GM19351 (cell line): ENCODE data around the gene PIP4K2A.
A peak's percentile ranks its signal among the peaks of the same experiment; 100 is the strongest.

ENCODE experiments used
- ATAC-seq: cut with Tn5 transposase; IDR thresholded peaks from one replicate; pipeline ENCODE4 v1.9.1; 2021; ENCODE audit warnings: mild to moderate bottlenecking, moderate library complexity; ENCODE audit not compliant: unreplicated experiment

Gene PIP4K2A

GRCh38 chr10:22643775-22644174 lies 70.6 kb downstream of the PIP4K2A start:
- no peak for ATAC-seq

- ATAC-seq = no peak
Measured at GRCh38 chr10:22643116-22643515, 71.3 kb downstream of the PIP4K2A start.

- no peak for ATAC-seq
Measured at GRCh38 chr10:22641743-22642142, 72.6 kb downstream of the PIP4K2A start.

GRCh38 chr10:22640359-22640758 lies 74.0 kb downstream of the PIP4K2A start:
- no peak for ATAC-seq

GRCh38 chr10:22638863-22639262 lies 75.5 kb downstream of the PIP4K2A start:
- no peak for ATAC-seq

GRCh38 chr10:22637491-22637890 lies 76.9 kb downstream of the PIP4K2A start:
- ATAC-seq = peak; percentile 54

- peak; percentile 37 for ATAC-seq
Measured at GRCh38 chr10:22635650-22636049, 78.7 kb downstream of the PIP4K2A start.

- ATAC-seq = no peak
Measured at GRCh38 chr10:22634606-22635459, 79.5 kb downstream of the PIP4K2A start.

GRCh38 chr10:22634093-22634492 lies 80.3 kb downstream of the PIP4K2A start:
- ATAC-seq = no peak

GRCh38 chr10:22633528-22633927 lies 80.8 kb downstream of the PIP4K2A start:
- ATAC-seq = no peak

- no peak for ATAC-seq
Measured at GRCh38 chr10:22633106-22633505, 81.3 kb downstream of the PIP4K2A start.

- no peak for ATAC-seq
Measured at GRCh38 chr10:22631646-22632278, 82.6 kb downstream of the PIP4K2A start.

- ATAC-seq = no peak
Measured at GRCh38 chr10:22631185-22631584, 83.2 kb downstream of the PIP4K2A start.

GRCh38 chr10:22630234-22631174 lies 83.9 kb downstream of the PIP4K2A start:
- peak; percentile 86 for ATAC-seq

- peak; percentile 29 for ATAC-seq
Measured at GRCh38 chr10:22629852-22630233, 84.5 kb downstream of the PIP4K2A start.

- no peak for ATAC-seq
Measured at GRCh38 chr10:22629126-22629525, 85.3 kb downstream of the PIP4K2A start.

GRCh38 chr10:22628309-22628708 lies 86.1 kb downstream of the PIP4K2A start:
- no peak for ATAC-seq

- no peak for ATAC-seq
Measured at GRCh38 chr10:22626784-22627183, 87.6 kb downstream of the PIP4K2A start.

GRCh38 chr10:22625516-22626290 lies 88.7 kb downstream of the PIP4K2A start:
- ATAC-seq = no peak

GRCh38 chr10:22624287-22624738 lies 90.1 kb downstream of the PIP4K2A start:
- ATAC-seq = no peak
